Neural progenitor cell (in vitro differentiated cells): Measurements from ENCODE around the gene FAM216B. TPM values are rescaled to one million over a fixed set of nuclear protein-coding genes. Genes with fewer than 3 reads are reported as not detected.

ENCODE experiments used
- DNase-seq: peaks from one replicate; pipeline ENCODE4 v3.0.0-alpha.2; 2016; ENCODE audit warnings: low spot score
- H2AFZ ChIP-seq: fragments of 200-600 bp; sonication (generic); replicated peaks from 2 replicates; pipeline ENCODE4 v1.6.1; 2016; ENCODE audit warnings: antibody characterized with exemption
- H3F3A ChIP-seq: fragments of 200-600 bp; sonication (generic); 2 replicates; pipeline ENCODE4 v1.6.1; 2016; ENCODE audit warnings: antibody characterized with exemption, low read depth
- H3K27ac ChIP-seq: fragments of 200-600 bp; sonication (generic); 2 replicates; pipeline ENCODE4 v1.5.1; 2016; ENCODE audit warnings: mild to moderate bottlenecking
- H3K27me3 ChIP-seq: fragments of 200-600 bp; sonication (generic); 2 replicates; pipeline ENCODE4 v1.6.1; 2016; ENCODE audit warnings: mild to moderate bottlenecking, moderate library complexity
- H3K36me3 ChIP-seq: fragments of 200-600 bp; sonication (generic); 2 replicates; pipeline ENCODE4 v1.5.1; 2016
- H3K4me1 ChIP-seq: fragments of 200-600 bp; sonication (generic); 2 replicates; pipeline ENCODE4 v1.6.1; 2016; ENCODE audit warnings: mixed run types
- H3K4me2 ChIP-seq: fragments of 200-600 bp; sonication (generic); 2 replicates; pipeline ENCODE4 v1.6.1; 2016
- H3K4me3 ChIP-seq: fragments of 200-600 bp; sonication (generic); 2 replicates; pipeline ENCODE4 v1.5.1; 2016
- H3K79me2 ChIP-seq: fragments of 200-600 bp; sonication (generic); 2 replicates; pipeline ENCODE4 v1.6.1; 2016; ENCODE audit warnings: low read depth
- H3K9ac ChIP-seq: fragments of 200-600 bp; sonication (generic); 2 replicates; pipeline ENCODE4 v1.6.1; 2016
- H3K9me3 ChIP-seq: fragments of 200-600 bp; sonication (generic); 2 replicates; pipeline ENCODE4 v1.5.1; 2016; ENCODE audit warnings: low read depth
- H4K20me1 ChIP-seq: fragments of 200-600 bp; sonication (generic); 2 replicates; pipeline ENCODE4 v1.6.1; 2016; ENCODE audit warnings: low read depth
- H3K27ac Mint-ChIP-seq: 3 replicates; pipeline ENCODE4 v1.8.0; 2021; ENCODE audit warnings: mixed read lengths
- H3K27me3 Mint-ChIP-seq: 2 replicates; pipeline ENCODE4 v1.8.0; 2022; ENCODE audit warnings: low read depth, mild to moderate bottlenecking, inconsistent platforms, moderate library complexity, mixed read lengths; ENCODE audit not compliant: insufficient read depth
- H3K36me3 Mint-ChIP-seq: 3 replicates; pipeline ENCODE4 v1.8.0; 2021; ENCODE audit warnings: mixed read lengths
- H3K4me1 Mint-ChIP-seq: 3 replicates; pipeline ENCODE4 v1.8.0; 2021; ENCODE audit warnings: mixed read lengths
- H3K4me3 Mint-ChIP-seq: 3 replicates; pipeline ENCODE4 v1.8.0; 2021; ENCODE audit warnings: mild to moderate bottlenecking, moderate library complexity, mixed read lengths
- H3K9me3 Mint-ChIP-seq: 3 replicates; pipeline ENCODE4 v1.8.0; 2020; ENCODE audit warnings: mixed read lengths
- EZH2 ChIP-seq: fragments of 200-600 bp; sonication (generic); IDR thresholded peaks from 2 replicates; pipeline ENCODE4 v1.6.1; 2017; ENCODE audit warnings: antibody characterized with exemption, mild to moderate bottlenecking, moderate library complexity
- EZH2phosphoT487 ChIP-seq: fragments of 200-600 bp; sonication (generic); IDR thresholded peaks from 2 replicates; pipeline ENCODE4 v1.6.1; 2017; ENCODE audit warnings: antibody characterized with exemption
- total RNA-seq: library from RNA; depleted of rRNA; stranded (reverse); fragments of >200 nt; gene quantifications from 2 replicates; pipeline ENCODE4 v1.2.3, GENCODE V29; 2015; ENCODE audit warnings: low replicate concordance
- TF ChIP-seq, protein P1 (sequence below): fragments of 200-600 bp; sonication (generic); IDR thresholded peaks from 2 replicates; pipeline ENCODE4 v1.5.1; 2017; ENCODE audit warnings: antibody characterized with exemption, mild to moderate bottlenecking

The FAM216B gene
- total RNA-seq, 1 donor from 2014 or later = not detected

DNA sequence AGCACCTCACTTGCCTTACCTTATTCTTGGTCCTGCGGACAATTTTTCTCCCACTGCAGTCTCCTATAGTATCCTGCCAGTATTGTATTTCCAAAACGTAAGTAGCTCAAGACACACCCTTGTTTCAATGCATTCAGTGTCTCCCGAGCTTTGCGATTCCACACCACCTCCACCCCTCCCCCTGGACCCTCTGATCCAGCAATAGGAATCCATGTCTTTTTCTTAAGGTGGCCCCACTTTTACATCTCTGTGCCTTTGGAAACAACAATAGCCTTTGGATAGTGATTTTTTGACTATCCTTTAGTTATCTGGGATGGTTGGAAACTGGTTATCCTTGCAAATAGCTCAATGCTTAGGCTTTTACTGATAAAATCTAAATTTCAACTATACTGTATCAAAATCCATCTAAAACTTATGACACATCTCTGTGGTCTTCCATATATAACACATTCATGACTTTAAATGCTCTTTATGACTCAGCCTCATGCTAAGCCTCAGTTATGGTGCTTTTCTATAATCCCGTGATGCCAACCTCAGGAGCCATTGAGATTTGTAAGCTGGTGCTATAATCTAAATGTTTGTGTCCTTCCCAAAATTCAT, 27.1 kb downstream of the FAM216B start:
- Mint-ChIP-seq H3K4me1 (no peaks in the 10 kb centered on the region), H3K36me3 (no peaks in the 10 kb centered on the region), H3K9me3 (peaks cover 2% of the 10 kb centered on the region), H3K27me3 (no peaks in the 10 kb centered on the region), H3K27ac (no peak overlapping the region), H3K4me3 (no peak overlapping the region)
- no peaks in the 10 kb centered on the region for H3K36me3 ChIP-seq
- no peak overlapping the region for H3K27ac ChIP-seq
- H3F3A ChIP-seq = no peaks in the 10 kb centered on the region
- H3K9me3 ChIP-seq = no peaks in the 10 kb centered on the region
- H3K79me2 ChIP-seq = no peaks in the 10 kb centered on the region
- H3K9ac ChIP-seq = no peak overlapping the region
- no peaks in the 10 kb centered on the region for H3K27me3 ChIP-seq
- no peaks in the 10 kb centered on the region for H3K4me1 ChIP-seq
- no peak overlapping the region for H3K4me3 ChIP-seq
- H4K20me1 ChIP-seq = no peaks in the 10 kb centered on the region
- no peak for DNase-seq
- H3K4me2 ChIP-seq = no peak overlapping the region
- TF ChIP-seq EZH2 (no peak), EZH2phosphoT487 (no peak)
- TF ChIP-seq, protein P1, sequence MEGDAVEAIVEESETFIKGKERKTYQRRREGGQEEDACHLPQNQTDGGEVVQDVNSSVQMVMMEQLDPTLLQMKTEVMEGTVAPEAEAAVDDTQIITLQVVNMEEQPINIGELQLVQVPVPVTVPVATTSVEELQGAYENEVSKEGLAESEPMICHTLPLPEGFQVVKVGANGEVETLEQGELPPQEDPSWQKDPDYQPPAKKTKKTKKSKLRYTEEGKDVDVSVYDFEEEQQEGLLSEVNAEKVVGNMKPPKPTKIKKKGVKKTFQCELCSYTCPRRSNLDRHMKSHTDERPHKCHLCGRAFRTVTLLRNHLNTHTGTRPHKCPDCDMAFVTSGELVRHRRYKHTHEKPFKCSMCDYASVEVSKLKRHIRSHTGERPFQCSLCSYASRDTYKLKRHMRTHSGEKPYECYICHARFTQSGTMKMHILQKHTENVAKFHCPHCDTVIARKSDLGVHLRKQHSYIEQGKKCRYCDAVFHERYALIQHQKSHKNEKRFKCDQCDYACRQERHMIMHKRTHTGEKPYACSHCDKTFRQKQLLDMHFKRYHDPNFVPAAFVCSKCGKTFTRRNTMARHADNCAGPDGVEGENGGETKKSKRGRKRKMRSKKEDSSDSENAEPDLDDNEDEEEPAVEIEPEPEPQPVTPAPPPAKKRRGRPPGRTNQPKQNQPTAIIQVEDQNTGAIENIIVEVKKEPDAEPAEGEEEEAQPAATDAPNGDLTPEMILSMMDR = no peak
- H2AFZ ChIP-seq = no peak overlapping the region

DNA sequence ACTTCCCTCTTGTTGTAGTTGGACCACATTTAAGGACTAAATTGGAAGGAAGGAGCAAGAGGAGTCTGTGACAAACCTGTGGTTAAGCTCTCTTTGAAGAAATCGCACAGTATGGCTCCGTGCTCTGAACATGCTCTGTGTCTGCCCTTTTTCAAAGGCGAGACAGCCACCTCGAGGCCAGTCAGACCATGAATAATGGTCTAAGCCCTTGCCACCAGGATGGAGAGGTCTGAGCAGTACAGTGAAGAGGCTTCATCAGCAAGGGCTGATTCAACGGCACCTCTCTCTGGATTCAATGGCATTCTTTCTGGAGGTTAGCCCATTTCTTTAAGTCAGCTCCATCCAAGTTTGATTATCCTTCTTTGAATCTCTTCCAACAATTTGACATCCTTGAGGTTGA, 30.9 kb downstream of the FAM216B start:
- no peaks in the 10 kb centered on the region for H3K9me3 ChIP-seq
- H3K36me3 ChIP-seq = no peaks in the 10 kb centered on the region
- no peak for TF ChIP-seq EZH2
- TF ChIP-seq, protein P1 = no peak
- no peak for TF ChIP-seq EZH2phosphoT487
- H3K27me3 ChIP-seq = no peaks in the 10 kb centered on the region
- no peak for DNase-seq
- peaks cover 2% of the 10 kb centered on the region for H3K9me3 Mint-ChIP-seq
- no peaks in the 10 kb centered on the region for H4K20me1 ChIP-seq
- H3K4me3 ChIP-seq = no peak overlapping the region
- no peaks in the 10 kb centered on the region for H3K36me3 Mint-ChIP-seq
- no peak overlapping the region for H3K4me3 Mint-ChIP-seq
- no peak overlapping the region for H2AFZ ChIP-seq
- H3K27me3 Mint-ChIP-seq = peaks cover 3% of the 10 kb centered on the region
- no peak overlapping the region for H3K27ac Mint-ChIP-seq
- no peaks in the 10 kb centered on the region for H3K4me1 Mint-ChIP-seq
- no peaks in the 10 kb centered on the region for H3K4me1 ChIP-seq
- no peak overlapping the region for H3K27ac ChIP-seq
- no peak overlapping the region for H3K9ac ChIP-seq
- no peaks in the 10 kb centered on the region for H3K79me2 ChIP-seq
- no peak overlapping the region for H3K4me2 ChIP-seq
- no peaks in the 10 kb centered on the region for H3F3A ChIP-seq

DNA sequence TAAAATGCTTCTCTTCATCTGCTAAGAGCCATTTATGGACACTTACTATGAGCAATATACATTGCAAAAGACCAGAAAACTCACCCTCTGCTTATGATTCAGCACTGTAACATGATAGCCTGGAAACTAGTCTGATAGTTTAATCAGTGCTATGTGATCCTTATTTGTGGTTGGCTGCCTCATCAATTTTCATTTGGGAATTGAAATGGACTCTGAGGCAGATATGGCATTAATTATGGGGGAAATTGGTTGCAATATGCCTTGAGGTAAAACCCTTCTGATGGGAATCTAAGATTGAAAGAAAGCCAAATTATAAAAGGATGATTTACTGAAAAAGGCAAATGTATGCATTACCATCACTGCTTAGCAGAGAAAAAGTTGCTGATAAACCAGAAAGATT, 33.5 kb downstream of the FAM216B start:
- Histone ChIP-seq H3F3A (no peaks in the 10 kb centered on the region), H3K4me1 (no peaks in the 10 kb centered on the region), H3K79me2 (no peaks in the 10 kb centered on the region), H3K9me3 (no peaks in the 10 kb centered on the region), H3K4me2 (no peak overlapping the region), H4K20me1 (no peaks in the 10 kb centered on the region), H3K36me3 (no peaks in the 10 kb centered on the region), H3K9ac (no peak overlapping the region), H3K27me3 (no peaks in the 10 kb centered on the region), H3K27ac (no peak overlapping the region), H2AFZ (no peak overlapping the region), H3K4me3 (no peak overlapping the region)
- DNase-seq = no peak
- Mint-ChIP-seq H3K4me3 (no peak overlapping the region), H3K4me1 (no peaks in the 10 kb centered on the region), H3K36me3 (no peaks in the 10 kb centered on the region), H3K9me3 (peaks cover 9% of the 10 kb centered on the region), H3K27ac (no peak overlapping the region), H3K27me3 (peaks cover 5% of the 10 kb centered on the region)
- TF ChIP-seq EZH2 (no peak), EZH2phosphoT487 (no peak)
- TF ChIP-seq, protein P1 = no peak
